Astrocyte of the hippocampus (primary cell): ENCODE results near the gene KLF15.
A peak's percentile ranks its signal among the peaks of the same experiment; 100 is the strongest.

Source experiments
- DNase-seq: peaks from one replicate; pipeline ENCODE4 v3.0.0; 2011; ENCODE audit warnings: low read depth, low spot score

Gene KLF15

DNA sequence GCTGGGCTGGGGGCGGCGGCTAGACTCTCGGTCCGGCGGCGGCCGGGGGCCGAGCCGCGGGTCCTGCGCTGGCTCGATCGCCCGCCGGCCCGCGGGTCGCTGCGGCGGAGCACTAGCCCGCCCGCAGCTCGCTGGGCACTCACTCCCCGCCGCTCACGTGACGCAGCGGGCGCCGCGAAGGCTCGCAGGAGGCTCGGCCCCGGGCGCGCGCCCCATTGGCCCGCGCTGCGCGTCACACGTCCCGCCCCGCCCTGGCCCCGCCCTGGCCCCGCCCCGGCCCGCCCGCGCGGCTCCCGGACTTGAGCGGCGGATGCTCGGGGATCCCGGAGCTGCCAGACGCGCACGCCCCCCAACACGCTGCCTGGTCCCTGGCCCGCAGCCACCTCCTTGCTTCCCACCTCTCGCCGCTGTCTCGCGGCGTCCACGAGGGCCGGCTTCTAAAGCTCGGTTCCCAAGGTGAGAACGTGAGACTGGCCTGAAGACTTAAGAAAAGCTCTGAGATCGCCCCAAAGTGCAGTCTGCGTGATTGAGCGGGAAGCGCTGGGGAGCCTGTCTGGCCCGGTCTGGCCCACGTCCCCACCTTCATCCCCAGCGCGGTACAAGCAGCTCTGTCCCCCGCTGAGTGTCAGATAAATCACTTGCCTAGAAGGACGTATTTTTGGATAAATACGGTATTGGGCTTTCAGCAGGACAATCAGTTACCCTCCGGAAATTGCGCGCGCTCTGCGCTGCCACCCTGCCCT is at the start of gene KLF15:
TSS of gene KLF15 (minus strand) at position 114 of the 743 bp plus-strand sequence. CDS start 4,486 bp downstream, outside the sequence.
- DNase-seq = peak; percentile 93

DNA sequence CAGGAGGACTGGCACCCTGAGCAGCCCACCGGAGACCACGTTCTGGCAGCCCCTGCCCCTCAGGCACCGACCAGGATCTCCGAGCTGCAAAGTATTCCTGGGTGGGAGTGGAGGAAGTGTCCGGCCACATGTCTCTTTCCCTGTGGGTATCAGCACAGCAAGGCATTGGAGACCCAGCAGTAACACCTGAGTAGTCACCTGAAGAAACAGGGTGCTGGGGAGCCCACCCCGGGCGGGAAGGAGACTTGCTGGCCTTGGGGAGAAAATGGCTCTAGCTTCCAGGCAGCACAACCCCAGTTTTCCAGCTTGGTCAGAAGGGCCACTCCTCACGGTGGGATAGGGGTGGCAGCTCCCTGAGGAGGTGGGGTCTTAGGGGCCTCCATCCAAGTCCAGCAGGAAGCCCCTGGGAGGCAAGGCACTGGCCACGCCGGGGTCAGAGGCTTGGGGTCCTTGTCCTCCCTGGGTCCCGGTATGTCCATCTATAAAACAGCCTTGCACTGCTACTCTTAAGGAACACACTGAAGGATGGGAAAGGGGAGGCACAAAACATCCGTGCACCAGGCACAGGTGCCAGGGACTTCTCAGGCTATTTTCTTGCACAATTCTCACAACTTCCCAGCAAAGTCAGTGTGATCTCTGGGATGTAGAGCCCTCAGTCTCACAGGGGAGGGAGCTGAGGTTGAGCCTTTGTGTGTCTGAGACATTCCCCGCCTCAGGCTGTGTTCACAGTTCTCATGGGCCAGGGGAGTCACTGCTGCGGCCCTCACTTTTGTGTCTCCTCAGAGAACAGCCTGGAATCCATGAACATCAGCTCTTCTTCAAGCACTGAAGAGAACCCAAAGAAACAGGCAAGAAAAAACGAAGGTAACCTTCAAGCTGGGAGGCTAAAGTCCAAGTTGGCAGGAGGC is 49.4 kb upstream of the KLF15 start:
- no peak for DNase-seq

DNA sequence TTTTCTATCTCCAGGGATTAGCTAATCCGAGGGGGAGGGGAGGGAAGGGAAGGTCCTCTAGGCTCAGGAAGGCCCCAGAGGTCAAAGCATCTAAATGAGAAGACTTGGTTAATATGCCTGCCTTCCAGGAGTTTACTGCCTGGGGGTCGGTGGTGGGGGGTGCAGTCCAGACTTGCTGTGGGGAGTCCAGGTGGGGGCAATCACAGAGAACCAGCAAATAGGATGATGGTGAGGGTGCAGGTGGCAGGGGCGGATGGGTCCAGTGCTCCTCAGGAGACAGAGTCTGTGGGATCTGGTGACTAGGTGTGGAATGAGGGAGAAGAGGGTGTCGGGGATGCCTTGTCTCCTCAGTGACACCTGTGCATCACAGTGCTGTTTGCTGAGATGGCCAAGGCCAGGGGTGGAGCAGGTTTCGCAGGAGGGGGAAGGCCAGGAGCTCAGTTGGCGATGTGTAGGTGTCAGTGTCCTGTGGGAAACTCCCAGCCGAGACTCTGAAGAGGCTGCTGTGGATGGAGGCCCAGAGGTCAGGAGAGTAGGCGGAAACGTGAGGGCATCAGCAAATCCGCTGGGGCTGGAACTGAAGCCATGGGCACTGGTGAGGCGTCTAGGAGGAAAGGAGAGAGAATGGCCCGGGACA is 45.6 kb upstream of the KLF15 start:
- DNase-seq = no peak

DNA sequence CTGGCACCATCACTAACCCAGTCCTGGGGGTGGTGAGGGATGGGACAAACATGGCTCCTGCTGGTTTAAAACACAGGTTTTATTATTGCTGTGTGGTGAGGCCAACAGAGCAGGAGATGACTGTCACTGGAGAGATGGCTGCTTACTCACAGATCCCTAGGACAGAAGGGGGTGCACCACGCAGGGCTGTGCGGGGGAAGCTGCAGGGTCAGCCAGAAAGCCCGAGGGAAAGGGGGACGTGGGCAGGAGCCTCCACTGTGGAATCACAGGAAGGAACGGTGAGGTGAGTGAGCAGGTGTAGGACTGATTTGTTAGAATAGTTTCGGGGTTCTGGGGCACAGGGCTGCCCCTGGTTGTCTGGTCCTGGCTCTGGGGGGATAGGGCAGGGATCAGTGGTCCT is 45.0 kb upstream of the KLF15 start:
- DNase-seq = no peak

DNA sequence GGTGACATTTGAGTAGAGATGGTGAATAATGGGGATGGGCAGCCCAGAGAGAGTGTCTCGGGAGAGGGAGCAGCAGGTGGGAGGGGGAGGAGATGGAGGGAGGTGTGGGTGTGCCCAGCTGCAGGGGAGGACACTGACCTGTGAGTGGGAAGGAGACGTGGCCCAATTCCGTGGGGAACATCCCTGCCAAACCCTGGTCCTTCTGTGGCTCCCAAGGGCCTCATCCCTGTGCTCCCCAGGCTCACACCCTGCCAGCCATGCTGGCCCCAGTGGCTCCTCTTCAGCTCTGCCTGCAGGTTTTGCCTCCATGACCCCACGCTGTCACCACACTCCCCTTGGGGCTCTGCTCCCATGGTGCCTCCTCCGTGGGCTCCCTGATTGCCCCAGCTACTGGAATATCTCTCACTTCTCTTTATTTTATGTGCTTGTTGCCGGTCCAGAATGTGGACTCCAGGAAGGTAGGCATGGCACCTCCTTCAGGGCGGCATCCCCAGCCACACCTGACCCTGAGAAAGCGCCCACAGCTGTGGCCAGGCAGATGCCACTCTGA is 44.5 kb upstream of the KLF15 start:
- DNase-seq = no peak

DNA sequence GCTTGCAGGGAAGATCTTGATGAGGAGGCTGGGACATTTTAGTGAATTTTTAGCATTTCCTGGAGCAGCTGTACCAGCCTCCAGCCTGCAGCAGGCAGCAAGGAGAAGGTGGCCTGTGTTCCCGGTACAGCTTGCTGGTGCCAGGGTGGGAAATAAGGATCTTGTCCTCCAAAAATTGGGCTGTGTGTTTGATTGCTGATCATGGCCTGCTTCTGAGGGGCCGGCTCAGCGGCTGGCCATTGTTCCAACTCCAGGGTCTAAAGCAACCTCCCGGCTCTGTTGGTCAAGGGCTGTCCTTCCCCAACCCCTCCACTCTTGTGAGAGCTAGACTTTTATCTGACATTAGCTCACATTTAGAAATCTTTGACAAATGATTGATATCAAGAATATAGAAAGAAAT is 42.5 kb upstream of the KLF15 start:
- DNase-seq = no peak

DNA sequence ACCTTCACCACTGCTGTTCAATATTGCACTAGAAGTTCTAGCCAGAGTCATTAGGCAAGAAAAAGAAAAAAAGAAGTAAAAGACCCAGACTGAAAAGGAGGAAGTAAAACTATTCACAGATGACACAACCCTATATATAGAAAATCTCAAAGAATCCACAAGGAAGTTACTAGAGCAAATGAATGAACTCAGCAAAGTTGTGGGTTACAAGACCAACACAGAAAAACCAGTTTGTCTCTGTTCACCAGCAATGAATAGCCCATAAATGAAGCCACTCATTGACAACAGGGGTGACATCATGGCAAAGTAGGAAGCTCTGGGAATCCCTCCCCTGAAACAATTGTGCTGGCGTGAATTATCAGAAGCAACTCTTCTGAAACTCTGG is 42.1 kb upstream of the KLF15 start:
- no peak for DNase-seq

DNA sequence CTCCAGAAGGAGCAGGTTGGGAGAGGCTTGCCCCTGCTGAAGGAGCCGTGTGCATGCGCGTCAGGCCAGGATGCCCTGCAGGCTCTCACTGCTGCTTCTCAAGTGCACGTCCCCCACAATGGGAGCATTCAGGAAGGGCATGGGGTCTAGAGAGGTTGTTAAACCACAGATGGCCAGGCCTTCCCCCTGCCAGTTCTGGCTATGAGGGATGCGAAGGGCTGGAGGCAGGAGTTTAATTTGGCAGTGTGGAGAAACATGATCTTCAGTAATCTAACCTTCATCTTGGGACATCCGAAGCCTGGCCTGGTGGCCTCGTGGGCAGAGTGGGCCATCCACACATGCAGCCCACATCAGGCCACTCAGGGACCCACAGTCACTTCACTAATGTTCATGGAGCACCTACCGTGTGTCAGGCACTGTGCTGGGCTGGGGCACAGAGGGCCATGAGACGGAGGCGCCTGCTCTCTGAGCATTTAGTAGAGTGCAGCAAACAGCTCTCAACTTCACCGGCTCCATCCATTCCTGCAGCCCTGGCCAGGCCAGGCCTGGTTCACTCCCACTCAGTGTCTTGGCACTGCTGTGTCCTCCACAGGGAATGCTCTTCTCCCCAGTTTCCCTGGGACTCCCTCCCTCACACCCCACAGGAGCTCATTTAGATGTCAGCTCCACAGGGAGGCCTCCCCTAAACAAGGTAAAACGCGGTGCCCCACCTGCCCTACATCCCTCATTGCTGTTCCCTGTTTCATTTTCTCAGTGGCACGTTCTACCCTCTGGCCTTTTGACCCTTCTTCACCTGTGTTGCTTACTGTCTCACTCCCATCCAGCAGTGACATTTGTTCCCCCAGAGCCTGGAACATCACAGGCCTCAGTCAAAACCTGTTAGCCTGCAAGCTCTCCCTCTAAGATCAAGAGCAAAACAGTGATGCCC is 41.5 kb upstream of the KLF15 start:
- DNase-seq = no peak

DNA sequence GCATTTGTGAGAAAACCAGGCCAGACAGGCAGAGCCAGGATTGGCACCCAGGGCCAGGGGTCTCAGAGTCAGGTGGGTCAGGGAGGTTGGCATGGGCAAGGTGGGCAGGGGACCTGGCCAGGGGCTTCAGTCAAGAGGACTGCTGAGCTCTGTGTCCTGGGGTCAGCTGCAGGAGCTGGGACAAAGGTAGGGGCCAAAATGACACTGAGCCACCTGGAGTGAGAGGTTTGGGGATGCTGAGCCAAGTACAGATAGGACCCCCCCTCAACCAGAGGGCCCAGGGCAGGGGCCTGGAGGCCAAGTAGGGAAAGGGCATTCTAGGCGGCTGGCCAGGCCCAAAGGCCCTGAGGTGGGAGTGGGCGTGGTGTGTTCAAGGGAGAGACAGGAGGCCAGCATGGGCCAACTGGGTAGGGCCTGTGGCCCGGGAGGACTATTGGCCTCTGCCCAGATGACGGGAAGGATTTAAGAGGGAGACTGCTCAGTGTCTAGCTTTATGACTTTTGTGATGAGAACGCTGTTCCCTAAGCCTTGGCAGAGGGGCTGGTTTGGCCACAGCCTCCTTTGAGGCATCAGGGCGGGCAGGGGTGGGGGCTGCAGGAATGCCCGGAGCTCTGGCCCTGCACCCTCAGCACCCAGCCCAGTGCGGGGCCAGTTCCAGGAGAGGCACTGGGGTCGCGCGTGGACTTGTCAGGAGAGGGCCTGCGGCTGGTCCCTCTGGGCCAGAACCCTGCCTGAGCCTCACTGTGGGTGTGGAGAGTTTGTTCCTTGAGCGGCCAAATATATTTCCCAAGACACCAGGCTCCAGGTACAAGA is 40.6 kb upstream of the KLF15 start:
- no peak for DNase-seq

DNA sequence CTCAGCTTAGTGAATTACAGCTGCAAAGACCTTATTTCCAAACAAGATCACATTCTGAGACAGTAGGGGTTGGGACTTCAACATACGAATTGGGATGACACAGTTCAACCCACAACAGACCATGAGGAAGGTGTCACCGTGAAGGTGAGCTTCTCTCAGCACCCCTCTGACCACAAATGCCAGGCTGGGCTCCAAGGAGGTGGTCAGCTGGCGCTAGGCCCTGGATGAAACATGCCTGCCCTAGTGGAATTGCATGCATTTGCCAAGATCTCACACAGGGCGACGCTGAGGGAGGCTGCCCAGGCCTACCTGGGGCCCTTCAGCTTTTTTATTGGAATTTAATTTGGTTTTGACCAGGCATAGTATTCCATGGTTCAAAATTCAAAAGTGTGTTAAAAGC is 39.3 kb upstream of the KLF15 start:
- DNase-seq = no peak

DNA sequence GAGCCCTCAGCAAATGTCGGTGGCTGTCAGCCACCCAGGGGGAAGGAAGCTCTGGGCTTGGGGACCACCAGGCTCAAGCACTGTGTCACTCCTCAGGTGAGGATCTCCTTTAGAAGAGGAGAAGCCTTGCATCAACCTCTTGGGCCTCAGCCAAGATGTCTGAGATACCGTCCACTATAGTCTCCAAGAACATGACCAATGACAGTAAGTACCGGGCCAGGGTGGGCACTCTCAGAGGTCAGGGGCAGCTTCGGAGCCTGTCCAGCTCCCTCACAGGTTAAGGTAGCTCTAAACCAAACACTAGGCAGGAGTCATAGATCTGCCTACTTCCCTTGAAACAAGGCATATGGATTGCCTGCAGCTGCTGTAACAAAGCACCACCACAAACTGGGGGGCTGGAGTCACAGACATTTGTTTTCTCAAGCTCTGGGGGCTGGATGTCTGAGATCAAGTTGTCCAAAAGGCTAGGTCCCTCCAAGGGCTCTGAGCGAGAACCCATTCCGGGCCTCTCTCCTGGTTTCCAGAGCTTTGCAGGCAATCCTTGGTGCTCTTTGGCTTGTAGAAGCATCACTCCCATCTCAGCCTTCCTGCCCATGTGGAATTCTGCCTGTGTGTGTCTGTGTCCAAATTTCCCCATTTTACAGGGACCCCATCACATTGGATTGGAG is 38.8 kb upstream of the KLF15 start:
- DNase-seq = no peak

DNA sequence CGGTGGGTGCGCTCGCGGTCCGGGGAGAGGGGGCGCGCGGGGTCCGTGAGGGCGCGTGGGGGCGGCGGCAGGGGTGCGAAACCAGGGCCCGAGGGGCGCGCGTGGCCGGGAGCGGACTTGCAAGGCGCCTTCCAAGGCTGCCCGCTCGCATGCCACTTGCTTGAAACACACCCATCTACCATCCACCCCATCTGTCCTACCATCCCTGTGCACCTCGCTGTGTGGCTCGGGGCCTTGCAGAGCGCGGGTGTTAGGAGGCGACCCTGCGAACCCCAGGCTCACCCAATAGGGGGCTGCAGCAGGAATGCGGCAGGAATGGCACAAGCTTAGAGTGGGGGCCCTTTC is 37.7 kb upstream of the KLF15 start:
- DNase-seq = no peak

DNA sequence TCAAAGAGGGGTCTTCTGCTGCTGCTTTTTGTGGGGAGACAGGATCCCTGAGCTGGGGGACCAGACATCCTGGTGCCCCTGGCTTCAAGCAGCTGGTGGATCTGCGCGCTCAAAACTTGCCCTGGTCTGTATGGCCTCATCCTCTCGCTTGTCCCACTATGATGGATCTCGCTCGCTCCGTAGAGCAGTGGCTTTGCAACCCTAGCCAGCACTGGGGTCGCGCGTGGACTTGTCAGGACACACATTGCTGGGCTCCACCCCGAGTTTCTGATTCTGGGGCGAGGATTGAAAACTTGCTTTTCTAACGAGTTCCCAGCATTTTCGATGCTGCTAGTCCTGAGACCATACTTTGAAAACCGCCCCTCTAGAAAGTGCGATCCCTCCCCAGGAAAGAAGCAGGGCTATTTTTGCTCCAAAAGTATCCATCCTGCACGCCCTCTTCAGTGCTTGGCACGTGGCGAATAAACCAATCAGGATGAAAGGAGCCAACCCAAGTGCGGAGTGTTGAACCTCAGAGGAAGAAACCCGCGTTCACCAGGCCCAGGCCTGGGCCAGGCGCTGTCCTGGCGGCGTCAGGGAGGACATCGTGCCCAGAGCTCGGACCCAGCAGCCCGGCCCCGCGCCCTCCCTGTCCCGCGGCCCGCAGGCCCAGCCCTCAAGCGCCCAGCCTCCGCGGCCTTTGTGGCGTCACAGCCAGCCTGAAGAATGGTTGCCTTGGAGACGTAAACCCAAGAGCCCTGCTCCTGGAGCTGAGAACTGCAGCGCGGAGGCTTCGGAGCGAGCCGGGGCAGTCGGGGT is 37.2 kb upstream of the KLF15 start, which contains the start of gene CFAP100:
TSS of gene CFAP100 (plus strand) at position 731 of the 798 bp plus-strand sequence. CDS start 1,092 bp downstream, outside the sequence.
- peak; percentile 77 for DNase-seq

DNA sequence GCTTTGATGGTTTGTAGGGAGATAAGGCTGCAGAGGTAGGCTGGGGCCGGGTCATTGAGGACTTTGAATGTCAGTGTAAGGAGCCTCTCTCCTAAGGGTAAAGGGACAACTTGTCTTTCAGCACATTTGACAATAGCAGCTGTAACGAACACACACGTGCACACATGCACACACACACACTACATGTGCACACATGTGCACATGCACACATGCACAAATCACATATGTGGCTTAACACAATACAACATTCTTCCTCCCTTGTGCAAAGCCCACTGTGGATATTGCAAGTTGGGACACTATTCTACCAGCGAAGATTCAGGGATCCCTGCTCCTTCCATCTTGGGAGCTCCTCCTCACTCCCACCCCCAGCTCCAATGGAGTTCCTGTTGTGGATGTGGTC is 36.4 kb upstream of the KLF15 start:
- no peak for DNase-seq

DNA sequence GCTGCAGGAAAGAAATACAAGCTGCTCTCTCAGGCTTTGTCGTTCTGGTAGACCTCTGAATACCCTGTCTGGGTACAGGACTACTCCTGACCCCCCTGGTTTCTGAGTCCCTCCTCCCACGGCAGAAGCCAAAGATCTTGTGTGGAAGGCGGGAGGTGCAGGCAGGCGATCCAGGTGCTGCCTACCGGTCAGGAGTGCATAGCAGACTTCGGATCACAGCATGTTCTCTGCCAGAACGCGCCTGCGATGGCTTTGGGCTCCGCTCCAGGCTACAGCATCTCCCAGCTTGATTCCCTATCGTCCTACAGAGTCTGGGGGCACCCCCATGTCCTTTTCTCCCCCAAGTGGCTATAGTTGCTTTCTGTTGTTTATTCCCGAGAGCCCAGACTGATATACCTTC is 35.0 kb upstream of the KLF15 start:
- DNase-seq = no peak

DNA sequence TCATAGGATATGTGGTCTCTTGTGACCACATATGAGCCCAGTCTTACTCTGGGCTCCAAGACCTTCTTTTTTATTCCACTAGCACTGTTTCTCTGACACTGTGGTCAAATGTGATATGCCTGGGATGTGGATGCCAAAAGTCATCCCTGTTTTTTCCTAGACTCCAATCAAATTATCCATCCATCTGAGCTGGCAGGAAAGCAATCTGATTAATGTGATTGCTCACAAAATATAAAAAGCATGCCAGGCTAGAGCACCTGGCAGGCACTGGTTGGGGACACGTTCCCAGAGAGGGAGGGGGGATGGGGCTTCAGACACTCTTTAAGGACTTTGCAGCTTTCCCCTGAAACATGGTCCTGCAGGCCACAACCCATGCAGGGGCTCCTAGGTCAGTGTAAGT is 34.4 kb upstream of the KLF15 start:
- no peak for DNase-seq

DNA sequence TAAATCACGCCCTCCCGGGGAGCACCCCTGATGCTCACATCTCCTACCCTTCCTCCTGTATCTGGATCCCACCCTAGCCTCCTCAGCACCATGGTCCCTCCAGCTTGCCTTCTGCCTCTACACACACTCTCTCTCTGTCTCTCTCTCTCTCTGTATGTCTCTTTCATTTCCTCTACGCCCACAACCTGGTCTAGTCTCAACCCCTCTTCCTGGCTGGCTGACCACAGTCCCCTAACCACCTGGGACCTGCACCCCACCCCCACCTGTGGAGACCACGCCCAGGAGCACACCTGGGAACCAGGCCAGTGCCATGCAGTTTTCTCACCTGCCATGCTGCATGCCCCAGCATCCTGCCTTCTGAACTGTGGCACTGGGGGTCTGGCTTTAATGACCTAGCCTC is 33.5 kb upstream of the KLF15 start:
- no peak for DNase-seq

DNA sequence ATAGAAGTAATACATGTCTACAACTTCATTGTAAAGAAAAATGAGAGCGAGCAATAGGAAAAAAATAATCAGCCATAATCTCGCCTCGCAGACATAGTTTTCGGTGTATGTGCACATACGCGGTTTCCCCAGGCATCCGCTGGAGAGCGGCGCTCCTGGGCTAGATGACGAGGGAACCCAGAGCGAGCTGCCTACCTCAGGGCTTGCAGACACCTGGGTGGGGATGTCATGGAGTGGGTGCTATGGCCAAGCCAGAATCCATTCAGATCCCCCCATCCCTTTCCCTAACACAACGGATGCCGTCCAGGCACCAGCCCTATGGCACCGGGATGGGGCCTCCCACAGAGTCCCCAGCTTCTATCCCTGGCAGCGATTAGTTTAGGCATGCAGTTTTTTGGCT is 33.0 kb upstream of the KLF15 start:
- no peak for DNase-seq

DNA sequence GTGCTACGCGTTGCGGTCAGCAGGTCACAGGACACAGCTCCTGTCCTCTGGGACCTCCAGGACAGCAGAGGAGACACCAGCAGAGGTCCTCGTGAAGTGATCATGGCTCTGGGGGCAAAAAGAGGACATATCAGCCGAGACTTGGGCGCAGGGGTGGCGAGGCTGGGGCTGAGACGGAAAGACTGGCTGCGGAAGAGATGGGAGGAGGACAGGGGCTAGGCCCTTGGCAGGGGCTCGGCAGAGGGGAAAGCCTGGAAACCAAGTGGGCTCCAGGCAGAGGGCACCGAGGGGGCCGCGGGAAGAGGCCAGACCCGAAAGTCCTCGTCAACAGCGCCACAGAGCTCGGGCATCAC is 32.6 kb upstream of the KLF15 start:
- DNase-seq = no peak
